GM19467 (cell line): ENCODE results near the gene ZNF565.
A peak's percentile ranks its signal among the peaks of the same experiment; 100 is the strongest.
"Not testable (repeated sequence)": the region's sequence is repeated elsewhere in the genome, so short reads cannot be mapped to it uniquely, and the experiment has no call there.

ENCODE experiments used
- ATAC-seq: cut with Tn5 transposase; IDR thresholded peaks from one replicate; pipeline ENCODE4 v1.9.1; 2021; ENCODE audit warnings: mild to moderate bottlenecking, moderate library complexity; ENCODE audit not compliant: unreplicated experiment

ZNF565 gene

DNA sequence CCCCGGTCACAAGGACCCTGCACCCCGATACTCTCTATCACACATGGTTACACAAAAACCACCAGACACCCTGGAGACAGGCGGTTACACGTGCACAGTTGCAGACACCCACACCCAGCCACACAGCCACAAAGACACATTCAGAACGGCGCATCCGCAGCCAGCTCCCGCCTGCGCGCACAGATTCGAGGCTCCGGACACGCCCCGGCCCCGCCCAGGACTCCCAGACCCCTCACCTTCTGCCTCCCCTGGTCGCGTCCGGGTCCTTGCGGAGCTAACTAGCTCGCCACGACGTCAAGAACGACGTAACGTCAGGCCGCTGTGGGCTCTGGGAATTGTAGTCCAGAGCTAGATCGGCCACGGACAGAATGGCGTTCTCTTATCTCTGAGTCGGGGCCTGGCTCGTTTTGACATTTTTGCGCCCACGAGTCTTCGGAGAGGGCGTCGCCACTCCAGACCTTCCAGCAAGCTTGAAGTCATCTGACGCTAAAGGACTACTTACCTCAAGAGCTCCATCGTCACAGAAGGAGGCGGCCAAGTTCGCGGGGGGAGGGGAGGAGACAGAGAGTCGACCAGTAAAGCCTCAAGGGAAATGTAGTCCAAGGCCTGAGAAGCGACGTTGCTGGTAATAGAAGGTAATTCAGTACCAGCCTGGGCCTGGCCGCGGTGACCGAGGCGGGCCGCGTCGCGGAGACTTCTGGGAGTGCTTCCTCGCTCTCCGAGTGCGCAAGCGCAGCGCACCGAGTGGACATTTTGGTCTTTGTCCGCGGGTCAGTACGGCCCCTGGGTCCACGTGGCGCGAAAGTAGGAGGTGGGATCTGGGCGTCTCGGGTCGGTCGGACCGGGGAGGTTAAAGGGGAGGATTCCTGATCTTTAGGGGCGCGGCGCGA, at the start of gene ZNF565, which contains the start of gene ZNF146:
Gene ZNF565 (minus strand): TSS at position 280 of the 890 bp plus-strand sequence. CDS start 12,680 bp downstream, outside the sequence.
Gene ZNF146 (plus strand): TSS at position 721 of the 890 bp plus-strand sequence. CDS start 21,335 bp downstream, outside the sequence.
- ATAC-seq = peak; percentile 83

DNA sequence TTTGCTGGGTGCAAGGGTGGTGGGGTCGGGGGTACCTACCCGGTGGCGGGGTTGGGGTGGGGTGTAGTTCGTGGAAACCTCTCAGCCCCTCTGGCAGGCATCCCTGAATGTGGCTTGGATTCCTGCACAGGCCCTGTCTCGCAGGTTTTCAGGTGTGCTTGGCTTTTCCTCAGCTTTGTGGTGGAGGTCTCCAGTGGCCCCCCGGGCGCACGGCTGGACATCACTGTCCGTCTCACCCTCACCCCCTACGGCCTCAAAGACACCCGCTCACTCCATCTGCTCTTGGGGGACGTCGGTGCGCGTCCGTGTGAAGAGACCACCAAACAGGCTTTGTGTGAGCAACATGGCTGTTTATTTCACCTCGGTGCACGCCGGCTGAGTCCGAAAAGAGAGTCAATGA, 44.7 kb upstream of the ZNF565 start:
- ATAC-seq = no peak

DNA sequence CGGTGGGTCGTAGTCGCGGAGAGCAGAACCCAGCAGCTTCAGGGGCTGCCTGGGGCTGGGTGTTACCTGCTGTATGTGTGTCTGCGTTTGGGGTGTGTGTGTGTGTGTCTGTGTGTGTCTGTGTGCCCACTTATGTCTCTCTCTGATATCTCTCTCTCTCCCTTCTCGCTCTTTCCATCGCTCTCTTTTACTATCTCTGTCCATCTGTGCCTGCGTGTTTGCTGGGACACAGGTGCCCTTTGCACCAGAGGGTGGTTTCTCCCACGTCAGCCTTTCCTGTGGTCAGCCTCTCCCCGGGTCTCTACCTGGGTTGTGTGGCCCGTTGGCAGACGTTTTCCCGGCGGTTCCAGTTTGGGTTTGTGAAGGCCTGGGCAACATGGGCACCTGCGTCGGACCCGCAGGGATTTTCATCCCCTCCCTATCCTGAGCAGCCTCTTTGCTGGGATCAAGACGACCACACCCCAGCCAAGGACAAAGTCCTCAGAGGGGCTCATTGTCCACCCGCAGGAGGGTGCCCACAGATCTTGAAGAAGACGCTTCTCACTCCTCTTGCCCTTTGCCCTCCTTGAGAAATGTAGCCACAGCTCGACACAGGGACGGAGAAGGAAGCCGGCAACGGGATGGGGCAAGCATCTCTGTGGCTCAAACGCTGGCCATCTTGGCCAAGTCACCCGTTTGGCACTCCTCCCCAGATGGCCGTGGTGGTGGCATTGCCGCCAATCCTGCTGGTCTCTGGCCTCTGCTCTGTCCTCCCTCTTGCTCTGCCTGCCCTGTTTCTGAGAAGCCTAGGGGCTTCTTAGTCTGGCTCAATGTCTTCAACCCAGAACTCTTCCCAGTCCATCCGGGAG, 43.8 kb upstream of the ZNF565 start:
- ATAC-seq = no peak

DNA sequence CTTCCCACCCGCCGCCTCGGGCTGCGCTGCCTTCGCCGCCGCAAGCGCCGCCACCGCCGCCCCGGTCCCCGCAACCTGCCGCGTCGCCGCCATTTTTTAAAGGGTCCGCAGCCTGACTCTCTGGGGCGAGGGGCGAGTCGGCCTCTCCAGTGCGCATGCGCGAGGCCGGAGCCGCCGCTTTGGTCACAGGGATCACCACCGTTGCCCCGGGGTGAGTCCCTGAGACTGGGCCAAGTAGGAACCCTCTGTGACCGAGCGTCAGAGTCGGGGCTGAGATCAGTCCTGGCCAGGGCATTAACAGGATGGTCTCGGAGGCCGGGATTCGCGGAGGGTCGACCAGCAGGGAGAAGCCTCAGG, 43.0 kb upstream of the ZNF565 start:
- ATAC-seq = no peak

GRCh38 chr19:36256853-36257519, 42.5 kb upstream of the ZNF565 start:
- no peak for ATAC-seq

DNA sequence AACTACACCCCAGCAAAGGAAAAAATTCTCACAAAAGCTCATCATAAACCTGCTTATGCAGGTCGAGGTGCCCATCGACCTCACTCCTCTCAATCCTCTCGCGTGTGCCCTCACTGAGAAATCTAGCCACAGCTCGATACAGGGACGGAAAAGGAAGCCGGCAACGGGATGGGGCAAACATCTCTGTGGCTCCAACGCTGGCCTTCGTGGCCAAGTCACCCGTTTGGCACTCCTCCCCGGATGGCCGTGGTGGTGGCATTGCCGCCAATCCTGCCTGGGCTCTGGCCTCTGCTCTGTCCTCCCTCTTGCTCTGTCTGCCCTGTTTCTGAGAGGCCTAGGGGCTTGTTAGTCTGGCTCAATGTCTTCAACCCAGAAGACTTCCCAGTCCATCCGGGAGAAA, 41.6 kb upstream of the ZNF565 start:
- ATAC-seq = no peak

DNA sequence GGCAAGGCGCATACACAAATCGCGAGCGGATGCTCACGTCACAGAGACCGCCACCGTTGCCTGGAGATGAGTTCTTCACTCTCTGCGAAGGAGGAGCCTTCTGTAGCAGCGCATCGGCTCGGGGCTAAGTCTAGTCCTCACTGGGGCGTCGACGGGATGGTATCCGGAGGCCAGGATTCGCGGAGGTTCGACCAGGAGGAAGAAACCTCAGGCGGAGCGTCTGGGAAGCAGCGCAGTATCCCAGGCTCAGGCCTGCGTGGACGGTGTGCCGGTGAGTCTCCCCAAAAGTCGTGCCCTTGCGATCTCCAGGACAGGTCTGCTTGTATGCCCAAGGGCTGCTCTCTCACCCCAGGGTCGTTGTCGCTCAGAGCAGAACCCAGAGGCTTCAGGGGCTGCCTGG, 40.9 kb upstream of the ZNF565 start:
- no peak for ATAC-seq

DNA sequence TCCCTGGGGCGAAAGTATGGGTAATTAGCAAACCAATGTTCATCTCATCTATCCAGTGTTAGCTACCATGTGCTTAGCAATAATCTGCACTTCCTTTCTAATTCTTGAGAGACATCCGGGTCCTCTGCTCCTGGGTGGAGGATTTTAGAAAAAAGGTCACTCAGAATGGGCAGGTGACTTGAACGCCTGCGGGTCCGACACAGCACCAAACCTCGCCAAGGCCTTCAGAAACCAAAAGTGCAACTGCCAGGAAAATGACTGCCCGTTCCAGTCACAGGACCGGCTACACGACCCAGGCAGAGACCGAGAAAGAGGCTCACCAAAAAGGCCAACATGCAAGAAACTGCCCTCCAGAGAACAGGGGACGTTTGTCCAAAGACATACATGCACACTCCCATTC, 40.4 kb upstream of the ZNF565 start:
- no peak for ATAC-seq

- ATAC-seq = no peak
These were observed 37.6 kb upstream of the ZNF565 start for GRCh38 chr19:36252047-36252446.

- no peak for ATAC-seq
These were observed 31.6 kb upstream of the ZNF565 start for GRCh38 chr19:36246006-36246481.

DNA sequence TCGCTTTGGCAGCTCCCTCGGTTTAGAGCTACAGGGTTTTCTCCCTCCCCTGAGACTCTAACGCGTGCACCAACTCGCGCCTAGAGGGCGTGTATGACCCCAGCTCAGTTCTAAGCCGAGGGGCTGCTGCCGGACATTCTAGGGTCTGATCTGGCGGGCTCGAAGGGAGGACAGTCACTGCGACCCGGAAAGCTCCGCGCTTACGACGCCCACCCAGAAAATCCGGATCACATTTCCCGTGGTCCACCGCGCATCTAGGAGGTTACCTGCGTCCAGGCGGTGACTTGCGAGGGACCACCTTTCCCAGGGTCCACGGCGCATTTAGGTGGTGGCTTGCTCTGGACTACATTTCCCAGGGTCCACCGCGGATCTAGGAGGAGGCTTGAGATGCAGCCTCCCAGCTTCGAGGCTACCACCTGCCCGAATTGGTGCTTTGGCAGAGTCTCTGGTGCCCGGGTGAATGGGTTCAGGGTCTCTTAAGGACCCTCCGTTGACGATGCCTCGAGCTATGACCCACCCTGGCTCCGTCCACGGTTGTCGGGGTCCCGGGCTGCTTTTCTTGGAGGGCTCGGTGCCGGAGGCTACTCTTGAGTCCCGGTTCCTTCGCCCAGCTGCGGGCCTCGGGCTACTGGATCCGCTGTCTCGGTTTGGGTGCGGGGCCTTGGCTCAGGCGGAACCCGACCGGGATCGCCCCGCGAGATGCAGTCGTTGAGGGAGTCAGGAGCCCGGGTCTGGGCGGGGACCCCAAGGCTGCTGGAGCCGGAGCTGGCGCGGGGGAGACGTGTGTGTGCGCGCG, 30.9 kb upstream of the ZNF565 start:
- ATAC-seq = no peak

DNA sequence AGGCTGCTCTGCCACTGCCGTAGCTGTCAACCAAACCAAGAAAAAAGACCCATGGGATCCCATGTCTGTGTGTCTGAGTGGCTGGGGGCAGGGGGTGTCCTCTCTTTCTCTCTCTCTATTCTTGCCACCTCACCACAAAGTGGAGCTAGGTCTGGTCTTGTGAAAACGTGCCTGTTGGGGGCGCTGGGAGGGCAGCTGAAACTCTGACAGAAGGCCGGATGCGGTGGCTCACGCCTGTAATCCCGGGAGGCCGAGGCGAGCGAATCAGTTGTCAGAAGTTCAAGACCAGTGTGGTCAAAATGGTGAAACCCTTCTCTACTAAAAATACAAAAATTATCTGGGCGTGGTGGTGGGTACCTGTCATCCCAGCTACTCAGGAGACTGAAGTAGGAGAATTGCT, 29.6 kb upstream of the ZNF565 start:
- no peak for ATAC-seq

DNA sequence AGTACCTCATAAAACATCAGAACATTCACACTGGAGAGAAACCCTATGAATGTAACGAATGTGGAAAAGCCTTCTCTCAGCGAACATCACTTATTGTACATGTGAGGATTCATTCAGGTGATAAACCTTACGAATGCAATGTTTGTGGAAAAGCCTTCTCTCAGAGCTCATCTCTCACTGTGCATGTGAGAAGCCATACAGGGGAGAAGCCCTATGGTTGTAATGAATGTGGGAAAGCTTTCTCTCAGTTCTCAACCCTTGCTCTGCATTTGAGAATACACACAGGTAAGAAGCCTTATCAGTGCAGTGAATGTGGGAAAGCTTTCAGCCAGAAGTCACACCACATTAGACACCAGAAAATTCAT, 22.5 kb upstream of the ZNF565 start:
- no peak for ATAC-seq

GRCh38 chr19:36236304-36236945, 22.0 kb upstream of the ZNF565 start:
- no peak for ATAC-seq

- not testable (repeated sequence) for ATAC-seq
These were observed 19.2 kb upstream of the ZNF565 start for GRCh38 chr19:36233626-36234025.

DNA sequence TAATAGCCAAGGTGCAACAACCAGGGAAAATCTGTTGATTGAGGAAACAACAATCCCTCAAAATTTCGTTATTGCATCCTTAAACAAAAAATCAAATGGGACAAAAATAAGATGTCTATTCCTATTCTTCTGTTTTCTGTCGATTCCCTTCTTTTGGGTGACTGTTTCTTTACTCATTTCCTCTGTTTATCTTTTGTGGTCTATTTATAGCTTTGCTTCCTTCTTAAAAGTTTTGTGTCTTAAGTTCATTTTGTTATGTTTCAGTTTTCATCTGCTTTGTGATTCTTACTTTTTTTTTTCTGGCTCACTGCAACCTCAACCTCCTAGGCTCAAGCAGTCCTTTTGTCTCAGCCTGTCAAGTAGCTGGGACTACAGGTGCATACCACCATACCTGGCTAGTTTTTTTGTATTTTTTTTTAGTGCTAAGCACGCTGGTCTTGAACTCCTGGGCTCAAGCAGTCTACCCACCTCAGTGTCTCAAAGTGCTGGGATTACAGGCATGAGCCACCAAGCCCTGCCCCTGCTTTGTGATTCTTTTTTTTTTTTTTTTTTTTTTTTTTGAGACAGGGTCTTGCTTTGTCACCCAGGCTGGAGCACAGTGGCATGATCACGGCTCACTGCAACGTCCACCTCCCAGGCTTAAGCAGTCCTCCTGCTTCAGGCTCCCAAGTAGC, 10.9 kb upstream of the ZNF565 start:
- no peak for ATAC-seq

DNA sequence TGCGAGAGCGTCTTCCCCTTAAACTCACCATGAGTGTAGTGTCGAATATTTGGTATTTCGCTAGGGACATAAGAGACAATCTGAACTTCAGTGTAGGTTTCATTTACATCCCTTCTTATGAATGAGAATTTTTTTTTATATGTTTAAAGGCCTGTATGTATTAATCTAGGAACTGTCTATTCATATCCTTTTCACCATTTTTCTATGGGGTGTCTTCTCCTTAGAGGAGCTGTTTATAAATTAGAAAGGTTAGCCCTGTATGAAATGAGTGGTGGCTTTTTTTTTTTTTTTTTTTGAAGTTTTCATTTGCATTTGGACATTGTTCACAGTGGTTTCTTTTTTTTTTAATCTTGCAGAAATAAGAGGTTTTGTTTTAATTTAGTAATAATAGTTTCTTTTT, 8.0 kb upstream of the ZNF565 start:
- no peak for ATAC-seq

- no peak for ATAC-seq
These were observed 7.0 kb upstream of the ZNF565 start for GRCh38 chr19:36221474-36221873.
